ENCODE measurements around the gene TBC1D4. TPM values are rescaled to one million over a fixed set of nuclear protein-coding genes. Genes with fewer than 3 reads are reported as not detected.

Gene TBC1D4
- polyA plus RNA-seq, 1 donor from 2014 or later, result 3.9 TPM

- Histone ChIP-seq H3K27me3 (ENCODE audit: insufficient read depth, low read depth, low read length) (peaks cover 4% of the 10 kb centered on the region), H3K36me3 (ENCODE audit: insufficient read depth, low read length) (no peaks in the 10 kb centered on the region), H3K27ac (ENCODE audit: low read length) (no peak overlapping the region), H3F3A (ENCODE audit: insufficient read depth, low read length, poor library complexity, severe bottlenecking) (no peaks in the 10 kb centered on the region), H4K20me1 (ENCODE audit: insufficient read depth) (no peaks in the 10 kb centered on the region), H3K4me3 (ENCODE audit: low read length) (no peak overlapping the region), H3K9me2 (ENCODE audit: insufficient read depth, low read length) (no peaks in the 10 kb centered on the region), H3K9ac (ENCODE audit: low read length) (no peak overlapping the region), H3K79me2 (replicated peaks; ENCODE audit: insufficient read depth, low read length) (no peaks in the 10 kb centered on the region), H3K4me2 (ENCODE audit: low read length) (no peak overlapping the region), H3K9me3 (ENCODE audit: low read length) (no peaks in the 10 kb centered on the region), H2AFZ (ENCODE audit: low read depth, low read length) (no peak overlapping the region)
- TF ChIP-seq EZH2 (IDR thresholded peaks at IDR 0.05; ENCODE audit: borderline replicate concordance, insufficient read depth, low read length, poor library complexity, severe bottlenecking) (no peak), CTCF (IDR thresholded peaks at IDR 0.05; ENCODE audit: poor library complexity, severe bottlenecking) (no peak), TAF1 (IDR thresholded peaks at IDR 0.05; ENCODE audit: low read depth) (no peak), EP300 (conservative IDR thresholded peaks at IDR 0.05; ENCODE audit: poor library complexity, severe bottlenecking) (no peak), REST (IDR thresholded peaks at IDR 0.05; ENCODE audit: borderline replicate concordance) (no peak), SMC3 (conservative IDR thresholded peaks at IDR 0.05; ENCODE audit: poor library complexity) (no peak), RAD21 (conservative IDR thresholded peaks at IDR 0.05) (no peak), MXI1 (conservative IDR thresholded peaks at IDR 0.05; ENCODE audit: poor library complexity, severe bottlenecking) (no peak), POLR2AphosphoS5 (IDR thresholded peaks at IDR 0.05) (no peak)
These were observed 3.5 kb upstream of the TBC1D4 start for GRCh38 chr13:75485286-75486062.

GRCh38 chr13:75482820-75483079 is 781 bp upstream of the TBC1D4 start:
- Histone ChIP-seq H3F3A (ENCODE audit: insufficient read depth, low read length, poor library complexity, severe bottlenecking) (no peaks in the 10 kb centered on the region), H3K27ac (ENCODE audit: low read length) (no peak overlapping the region)

More at GRCh38 chr13:75482820-75483079, 781 bp upstream of the TBC1D4 start:
- no peaks in the 10 kb centered on the region for H4K20me1 ChIP-seq (ENCODE audit: insufficient read depth)
- no peaks in the 10 kb centered on the region for H3K9me2 ChIP-seq (ENCODE audit: insufficient read depth, low read length)
- H3K36me3 ChIP-seq (ENCODE audit: insufficient read depth, low read length), result no peaks in the 10 kb centered on the region
- H3K27me3 ChIP-seq (ENCODE audit: insufficient read depth, low read depth, low read length), result peaks cover 14% of the 10 kb centered on the region
- peak overlapping the region; percentile 82 for H3K4me3 ChIP-seq (ENCODE audit: low read length)
- H3K9ac ChIP-seq (ENCODE audit: low read length), result peak overlapping the region; percentile 48
- TF ChIP-seq TAF1 (IDR thresholded peaks at IDR 0.05; ENCODE audit: low read depth) (no peak), RAD21 (conservative IDR thresholded peaks at IDR 0.05) (no peak), EP300 (conservative IDR thresholded peaks at IDR 0.05; ENCODE audit: poor library complexity, severe bottlenecking) (no peak), REST (IDR thresholded peaks at IDR 0.05; ENCODE audit: borderline replicate concordance) (no peak), CTCF (IDR thresholded peaks at IDR 0.05; ENCODE audit: poor library complexity, severe bottlenecking) (no peak), EZH2 (IDR thresholded peaks at IDR 0.05; ENCODE audit: borderline replicate concordance, insufficient read depth, low read length, poor library complexity, severe bottlenecking) (no peak), MXI1 (conservative IDR thresholded peaks at IDR 0.05; ENCODE audit: poor library complexity, severe bottlenecking) (no peak), POLR2AphosphoS5 (IDR thresholded peaks at IDR 0.05) (no peak), SMC3 (conservative IDR thresholded peaks at IDR 0.05; ENCODE audit: poor library complexity) (no peak)
- no peaks in the 10 kb centered on the region for H3K9me3 ChIP-seq (ENCODE audit: low read length)
- H2AFZ ChIP-seq (ENCODE audit: low read depth, low read length), result no peak overlapping the region
- H3K4me2 ChIP-seq (ENCODE audit: low read length), result peak overlapping the region; percentile 29
- no peaks in the 10 kb centered on the region for H3K79me2 ChIP-seq (replicated peaks; ENCODE audit: insufficient read depth, low read length)
